ENCODE measurements around the gene OR4F15. TPM values are rescaled to one million over a fixed set of nuclear protein-coding genes. Genes with fewer than 3 reads are reported as not detected.
A peak's percentile ranks its signal among the peaks of the same experiment; 100 is the strongest.
"Not testable (repeated sequence)": the region's sequence is repeated elsewhere in the genome, so short reads cannot be mapped to it uniquely, and the experiment has no call there.

OR4F15 gene
- total and polyA plus RNA-seq, 2 donors (not counting 1 experiment from before 2014, with no cell fraction given): 0.17 TPM; not detected in 1

DNA sequence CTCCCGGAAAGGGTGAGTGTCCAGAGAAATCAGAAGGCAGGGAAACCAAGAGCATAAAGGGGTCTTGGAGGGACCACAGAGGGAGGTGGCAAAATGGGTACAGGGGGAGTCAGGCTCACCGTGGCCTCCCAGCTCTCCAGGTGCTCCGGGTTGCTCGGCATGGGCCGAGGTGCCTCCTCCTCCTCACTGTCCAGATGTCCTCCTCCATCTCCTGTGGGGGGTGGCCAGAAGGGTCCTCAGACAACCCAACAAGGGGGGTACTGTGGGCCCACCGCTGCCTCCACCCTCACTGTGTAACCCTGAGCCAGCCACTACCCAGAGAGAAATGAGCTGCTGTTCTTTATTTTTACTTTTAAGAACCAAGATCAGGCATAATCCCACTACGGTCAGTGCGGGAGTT, 39.1 kb upstream of the OR4F15 start:
- Histone ChIP-seq H4K20me1 (ENCODE audit: control insufficient read depth, extremely low read depth, insufficient read depth, low read length) (no peaks in the 10 kb centered on the region), H3K4me2 (ENCODE audit: extremely low read depth, insufficient read depth, low read length) (no peak overlapping the region), H3K4me1 (ENCODE audit: control insufficient read depth, extremely low read depth, insufficient read depth, low read length) (no peaks in the 10 kb centered on the region), H2AFZ (ENCODE audit: low read length) (no peak overlapping the region), H3K9ac (ENCODE audit: insufficient read depth, low read length) (no peak overlapping the region), H3K27ac (ENCODE audit: insufficient read depth, low read length) (no peak overlapping the region), H3K36me3 (ENCODE audit: control insufficient read depth, insufficient read depth, low read length) (no peaks in the 10 kb centered on the region), H3K27me3 (ENCODE audit: control insufficient read depth, insufficient read depth, low read length) (no peaks in the 10 kb centered on the region), H3K9me3 (ENCODE audit: control insufficient read depth, insufficient read depth, low read depth, low read length) (no peaks in the 10 kb centered on the region), H3K4me3 (replicated peaks in 1 of 4; ENCODE audit: control extremely low read depth in 1 of 4, insufficient read depth in 1 of 4, low read depth in 3 of 4, low read length in 4 of 4) (no peak overlapping the region), H3K79me2 (ENCODE audit: control insufficient read depth, insufficient read depth, low read length) (no peaks in the 10 kb centered on the region)
- TF ChIP-seq EZH2 (IDR thresholded peaks at IDR 0.05; ENCODE audit: low read length, missing control alignments): no peak
- TF ChIP-seq, protein P1, sequence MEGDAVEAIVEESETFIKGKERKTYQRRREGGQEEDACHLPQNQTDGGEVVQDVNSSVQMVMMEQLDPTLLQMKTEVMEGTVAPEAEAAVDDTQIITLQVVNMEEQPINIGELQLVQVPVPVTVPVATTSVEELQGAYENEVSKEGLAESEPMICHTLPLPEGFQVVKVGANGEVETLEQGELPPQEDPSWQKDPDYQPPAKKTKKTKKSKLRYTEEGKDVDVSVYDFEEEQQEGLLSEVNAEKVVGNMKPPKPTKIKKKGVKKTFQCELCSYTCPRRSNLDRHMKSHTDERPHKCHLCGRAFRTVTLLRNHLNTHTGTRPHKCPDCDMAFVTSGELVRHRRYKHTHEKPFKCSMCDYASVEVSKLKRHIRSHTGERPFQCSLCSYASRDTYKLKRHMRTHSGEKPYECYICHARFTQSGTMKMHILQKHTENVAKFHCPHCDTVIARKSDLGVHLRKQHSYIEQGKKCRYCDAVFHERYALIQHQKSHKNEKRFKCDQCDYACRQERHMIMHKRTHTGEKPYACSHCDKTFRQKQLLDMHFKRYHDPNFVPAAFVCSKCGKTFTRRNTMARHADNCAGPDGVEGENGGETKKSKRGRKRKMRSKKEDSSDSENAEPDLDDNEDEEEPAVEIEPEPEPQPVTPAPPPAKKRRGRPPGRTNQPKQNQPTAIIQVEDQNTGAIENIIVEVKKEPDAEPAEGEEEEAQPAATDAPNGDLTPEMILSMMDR (conservative IDR thresholded peaks at IDR 0.05 in 1 of 2, IDR thresholded peaks at IDR 0.05 in 1 of 2; ENCODE audit: low read depth in 1 of 2, low read length in 2 of 2): no peak
- no peak for DNase-seq (ENCODE audit: low read depth in 2 of 2)

DNA sequence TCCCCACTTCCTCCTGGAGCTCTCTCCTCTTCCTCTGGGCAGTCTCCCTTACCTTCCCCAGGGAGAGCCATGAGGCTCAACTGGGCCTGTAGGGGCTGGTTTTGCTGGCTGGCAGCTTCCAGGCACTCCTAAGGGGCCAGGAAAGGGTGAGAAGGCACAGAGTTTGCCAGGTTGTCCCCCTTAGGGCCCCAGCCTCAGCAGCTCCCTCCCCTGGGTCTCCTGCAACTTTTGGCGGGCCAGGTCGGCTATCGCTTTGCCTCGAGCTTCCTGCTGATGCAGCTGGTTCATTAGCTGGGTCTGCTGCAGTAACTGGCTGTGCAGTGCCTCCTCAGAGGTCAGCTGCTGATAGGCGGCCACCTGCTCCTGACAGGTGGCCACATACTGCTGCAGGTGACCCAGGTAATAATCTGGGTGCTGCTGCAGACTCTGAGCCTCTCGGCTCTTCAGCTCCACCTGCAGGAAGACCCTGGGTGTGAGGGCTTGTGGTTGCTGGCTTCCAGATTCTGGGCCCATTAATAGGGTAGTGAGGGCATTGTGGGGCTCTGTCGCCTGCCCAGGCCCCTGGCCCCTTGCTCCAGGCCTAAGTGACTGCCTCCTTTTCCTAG, 38.4 kb upstream of the OR4F15 start:
- Histone ChIP-seq H3K4me1 (ENCODE audit: control insufficient read depth, extremely low read depth, insufficient read depth, low read length) (no peaks in the 10 kb centered on the region), H3K36me3 (ENCODE audit: control insufficient read depth, insufficient read depth, low read length) (no peaks in the 10 kb centered on the region), H3K9ac (ENCODE audit: insufficient read depth, low read length) (no peak overlapping the region), H3K27me3 (ENCODE audit: control insufficient read depth, insufficient read depth, low read length) (no peaks in the 10 kb centered on the region), H4K20me1 (ENCODE audit: control insufficient read depth, extremely low read depth, insufficient read depth, low read length) (no peaks in the 10 kb centered on the region), H2AFZ (ENCODE audit: low read length) (no peak overlapping the region), H3K9me3 (ENCODE audit: control insufficient read depth, insufficient read depth, low read depth, low read length) (no peaks in the 10 kb centered on the region), H3K4me3 (replicated peaks in 1 of 4; ENCODE audit: control extremely low read depth in 1 of 4, insufficient read depth in 1 of 4, low read depth in 3 of 4, low read length in 4 of 4) (no peak overlapping the region), H3K79me2 (ENCODE audit: control insufficient read depth, insufficient read depth, low read length) (no peaks in the 10 kb centered on the region), H3K4me2 (ENCODE audit: extremely low read depth, insufficient read depth, low read length) (no peak overlapping the region), H3K27ac (ENCODE audit: insufficient read depth, low read length) (no peak overlapping the region)
- TF ChIP-seq, protein P1 (conservative IDR thresholded peaks at IDR 0.05 in 1 of 2, IDR thresholded peaks at IDR 0.05 in 1 of 2; ENCODE audit: low read depth in 1 of 2, low read length in 2 of 2): no peak
- no peak for TF ChIP-seq EZH2 (IDR thresholded peaks at IDR 0.05; ENCODE audit: low read length, missing control alignments)
- no peak for DNase-seq (ENCODE audit: low read depth in 2 of 2)

DNA sequence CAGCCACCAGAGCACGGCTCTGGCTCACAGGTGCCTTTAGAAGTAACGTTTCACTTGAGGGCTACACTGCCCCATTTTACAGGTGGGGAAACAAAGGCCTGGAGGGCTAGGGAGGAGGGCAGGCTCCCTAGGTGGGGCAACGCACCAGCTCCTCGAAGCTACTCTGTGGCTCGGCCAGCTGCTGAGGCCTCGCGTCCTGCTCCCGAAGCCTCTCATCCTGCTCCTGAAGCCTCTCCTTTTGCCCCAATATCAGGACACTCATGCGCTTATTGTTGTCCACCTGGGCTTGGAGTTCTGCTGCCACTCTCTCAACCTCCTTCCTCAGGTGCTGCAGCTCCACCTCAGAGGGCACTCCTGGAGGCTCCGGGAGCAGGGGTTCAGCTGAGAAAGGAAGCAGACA, 36.9 kb upstream of the OR4F15 start:
- no peaks in the 10 kb centered on the region for H3K36me3 ChIP-seq (ENCODE audit: control insufficient read depth, insufficient read depth, low read length)
- no peak overlapping the region for H2AFZ ChIP-seq (ENCODE audit: low read length)
- no peak overlapping the region for H3K27ac ChIP-seq (ENCODE audit: insufficient read depth, low read length)
- no peaks in the 10 kb centered on the region for H4K20me1 ChIP-seq (ENCODE audit: control insufficient read depth, extremely low read depth, insufficient read depth, low read length)
- H3K4me2 ChIP-seq (ENCODE audit: extremely low read depth, insufficient read depth, low read length): no peak overlapping the region
- H3K79me2 ChIP-seq (ENCODE audit: control insufficient read depth, insufficient read depth, low read length): no peaks in the 10 kb centered on the region
- no peaks in the 10 kb centered on the region for H3K27me3 ChIP-seq (ENCODE audit: control insufficient read depth, insufficient read depth, low read length)
- H3K4me3 ChIP-seq (replicated peaks in 1 of 4; ENCODE audit: control extremely low read depth in 1 of 4, insufficient read depth in 1 of 4, low read depth in 3 of 4, low read length in 4 of 4): no peak overlapping the region
- TF ChIP-seq EZH2 (IDR thresholded peaks at IDR 0.05; ENCODE audit: low read length, missing control alignments): no peak
- TF ChIP-seq, protein P1 (conservative IDR thresholded peaks at IDR 0.05 in 1 of 2, IDR thresholded peaks at IDR 0.05 in 1 of 2; ENCODE audit: low read depth in 1 of 2, low read length in 2 of 2): no peak
- no peak for DNase-seq (ENCODE audit: low read depth in 2 of 2)
- no peaks in the 10 kb centered on the region for H3K4me1 ChIP-seq (ENCODE audit: control insufficient read depth, extremely low read depth, insufficient read depth, low read length)
- H3K9me3 ChIP-seq (ENCODE audit: control insufficient read depth, insufficient read depth, low read depth, low read length): no peaks in the 10 kb centered on the region
- H3K9ac ChIP-seq (ENCODE audit: insufficient read depth, low read length): no peak overlapping the region

DNA sequence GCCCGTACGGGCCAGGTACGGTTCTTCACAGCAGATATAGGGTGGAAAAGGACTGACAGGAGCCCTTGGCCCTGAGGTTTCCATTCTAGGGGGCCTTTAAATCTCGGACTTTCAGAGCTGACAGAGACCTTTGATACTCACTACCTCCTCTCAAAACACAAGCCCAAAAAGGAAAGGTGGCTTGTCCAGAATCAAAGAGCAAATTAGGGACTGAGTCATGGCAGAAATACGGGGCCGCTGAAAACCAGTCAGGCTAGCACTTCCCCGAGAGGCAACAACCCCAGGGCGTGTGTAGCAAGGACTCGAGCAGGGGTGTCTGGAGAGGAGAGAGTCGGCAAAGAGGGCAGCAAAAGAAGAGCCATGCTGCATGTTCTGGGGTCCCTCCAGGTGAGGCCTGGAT, 33.4 kb upstream of the OR4F15 start:
- H3K4me2 ChIP-seq (ENCODE audit: extremely low read depth, insufficient read depth, low read length); H3K9me3 ChIP-seq (ENCODE audit: control insufficient read depth, insufficient read depth, low read depth, low read length); H2AFZ ChIP-seq (ENCODE audit: low read length); DNase-seq (ENCODE audit: low read depth in 2 of 2); H3K4me1 ChIP-seq (ENCODE audit: control insufficient read depth, extremely low read depth, insufficient read depth, low read length); H4K20me1 ChIP-seq (ENCODE audit: control insufficient read depth, extremely low read depth, insufficient read depth, low read length); H3K79me2 ChIP-seq (ENCODE audit: control insufficient read depth, insufficient read depth, low read length); H3K4me3 ChIP-seq (replicated peaks in 1 of 4; ENCODE audit: control extremely low read depth in 1 of 4, insufficient read depth in 1 of 4, low read depth in 3 of 4, low read length in 4 of 4); H3K27ac ChIP-seq (ENCODE audit: insufficient read depth, low read length); H3K9ac ChIP-seq (ENCODE audit: insufficient read depth, low read length); H3K36me3 ChIP-seq (ENCODE audit: control insufficient read depth, insufficient read depth, low read length); H3K27me3 ChIP-seq (ENCODE audit: control insufficient read depth, insufficient read depth, low read length): not testable (repeated sequence)

DNA sequence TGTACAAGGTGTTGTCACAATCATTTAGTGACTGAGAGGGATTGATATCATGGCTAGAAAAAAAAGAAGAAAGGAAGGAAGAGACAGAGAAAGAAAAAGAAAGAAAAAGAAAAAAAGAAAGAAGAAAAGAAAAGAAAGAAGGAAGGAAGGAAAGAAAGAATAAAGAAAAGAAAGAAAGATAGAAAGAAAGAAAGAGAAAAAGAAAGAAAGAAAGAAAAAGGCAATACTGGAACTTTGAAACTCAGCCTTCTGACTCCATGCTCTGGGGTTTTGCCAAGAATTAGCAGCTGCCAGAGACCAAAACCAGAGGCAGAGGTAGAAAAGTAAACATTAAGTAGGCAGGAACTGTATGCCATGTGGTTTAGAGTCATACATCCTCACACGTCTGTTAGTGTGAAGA, 31.8 kb upstream of the OR4F15 start:
- H3K27me3 ChIP-seq (ENCODE audit: control insufficient read depth, insufficient read depth, low read length); H3K36me3 ChIP-seq (ENCODE audit: control insufficient read depth, insufficient read depth, low read length); H3K27ac ChIP-seq (ENCODE audit: insufficient read depth, low read length); H3K4me3 ChIP-seq (replicated peaks in 1 of 4; ENCODE audit: control extremely low read depth in 1 of 4, insufficient read depth in 1 of 4, low read depth in 3 of 4, low read length in 4 of 4); H3K4me2 ChIP-seq (ENCODE audit: extremely low read depth, insufficient read depth, low read length); H4K20me1 ChIP-seq (ENCODE audit: control insufficient read depth, extremely low read depth, insufficient read depth, low read length); H3K9ac ChIP-seq (ENCODE audit: insufficient read depth, low read length); H3K79me2 ChIP-seq (ENCODE audit: control insufficient read depth, insufficient read depth, low read length); H2AFZ ChIP-seq (ENCODE audit: low read length); H3K4me1 ChIP-seq (ENCODE audit: control insufficient read depth, extremely low read depth, insufficient read depth, low read length); H3K9me3 ChIP-seq (ENCODE audit: control insufficient read depth, insufficient read depth, low read depth, low read length): not testable (repeated sequence)
- DNase-seq (ENCODE audit: low read depth in 2 of 2): peak; percentile 47 to 56

Measured in fibroblast of lung (primary cell).